Neural progenitor cell (in vitro differentiated cells): ENCODE data around the gene CYFIP1. TPM values are rescaled to one million over a fixed set of nuclear protein-coding genes. Genes with fewer than 3 reads are reported as not detected.

Source experiments
- DNase-seq: peaks from one replicate; pipeline ENCODE4 v3.0.0-alpha.2; 2016; ENCODE audit warnings: low spot score
- H2AFZ ChIP-seq: fragments of 200-600 bp; sonication (generic); replicated peaks from 2 replicates; pipeline ENCODE4 v1.6.1; 2016; ENCODE audit warnings: antibody characterized with exemption
- H3F3A ChIP-seq: fragments of 200-600 bp; sonication (generic); 2 replicates; pipeline ENCODE4 v1.6.1; 2016; ENCODE audit warnings: antibody characterized with exemption, low read depth
- H3K27ac ChIP-seq: fragments of 200-600 bp; sonication (generic); 2 replicates; pipeline ENCODE4 v1.5.1; 2016; ENCODE audit warnings: mild to moderate bottlenecking
- H3K27me3 ChIP-seq: fragments of 200-600 bp; sonication (generic); 2 replicates; pipeline ENCODE4 v1.6.1; 2016; ENCODE audit warnings: mild to moderate bottlenecking, moderate library complexity
- H3K36me3 ChIP-seq: fragments of 200-600 bp; sonication (generic); 2 replicates; pipeline ENCODE4 v1.5.1; 2016
- H3K4me1 ChIP-seq: fragments of 200-600 bp; sonication (generic); 2 replicates; pipeline ENCODE4 v1.6.1; 2016; ENCODE audit warnings: mixed run types
- H3K4me2 ChIP-seq: fragments of 200-600 bp; sonication (generic); 2 replicates; pipeline ENCODE4 v1.6.1; 2016
- H3K4me3 ChIP-seq: fragments of 200-600 bp; sonication (generic); 2 replicates; pipeline ENCODE4 v1.5.1; 2016
- H3K79me2 ChIP-seq: fragments of 200-600 bp; sonication (generic); 2 replicates; pipeline ENCODE4 v1.6.1; 2016; ENCODE audit warnings: low read depth
- H3K9ac ChIP-seq: fragments of 200-600 bp; sonication (generic); 2 replicates; pipeline ENCODE4 v1.6.1; 2016
- H3K9me3 ChIP-seq: fragments of 200-600 bp; sonication (generic); 2 replicates; pipeline ENCODE4 v1.5.1; 2016; ENCODE audit warnings: low read depth
- H4K20me1 ChIP-seq: fragments of 200-600 bp; sonication (generic); 2 replicates; pipeline ENCODE4 v1.6.1; 2016; ENCODE audit warnings: low read depth
- H3K27ac Mint-ChIP-seq: 3 replicates; pipeline ENCODE4 v1.8.0; 2021; ENCODE audit warnings: mixed read lengths
- H3K27me3 Mint-ChIP-seq: 2 replicates; pipeline ENCODE4 v1.8.0; 2022; ENCODE audit warnings: low read depth, mild to moderate bottlenecking, inconsistent platforms, moderate library complexity, mixed read lengths; ENCODE audit not compliant: insufficient read depth
- H3K36me3 Mint-ChIP-seq: 3 replicates; pipeline ENCODE4 v1.8.0; 2021; ENCODE audit warnings: mixed read lengths
- H3K4me1 Mint-ChIP-seq: 3 replicates; pipeline ENCODE4 v1.8.0; 2021; ENCODE audit warnings: mixed read lengths
- H3K4me3 Mint-ChIP-seq: 3 replicates; pipeline ENCODE4 v1.8.0; 2021; ENCODE audit warnings: mild to moderate bottlenecking, moderate library complexity, mixed read lengths
- H3K9me3 Mint-ChIP-seq: 3 replicates; pipeline ENCODE4 v1.8.0; 2020; ENCODE audit warnings: mixed read lengths
- EZH2 ChIP-seq: fragments of 200-600 bp; sonication (generic); IDR thresholded peaks from 2 replicates; pipeline ENCODE4 v1.6.1; 2017; ENCODE audit warnings: antibody characterized with exemption, mild to moderate bottlenecking, moderate library complexity
- EZH2phosphoT487 ChIP-seq: fragments of 200-600 bp; sonication (generic); IDR thresholded peaks from 2 replicates; pipeline ENCODE4 v1.6.1; 2017; ENCODE audit warnings: antibody characterized with exemption
- total RNA-seq: library from RNA; depleted of rRNA; stranded (reverse); fragments of >200 nt; gene quantifications from 2 replicates; pipeline ENCODE4 v1.2.3, GENCODE V29; 2015; ENCODE audit warnings: low replicate concordance
- TF ChIP-seq, protein P1 (sequence below): fragments of 200-600 bp; sonication (generic); IDR thresholded peaks from 2 replicates; pipeline ENCODE4 v1.5.1; 2017; ENCODE audit warnings: antibody characterized with exemption, mild to moderate bottlenecking

Gene CYFIP1
- total RNA-seq, 1 donor from 2014 or later = 94.6 TPM

DNA sequence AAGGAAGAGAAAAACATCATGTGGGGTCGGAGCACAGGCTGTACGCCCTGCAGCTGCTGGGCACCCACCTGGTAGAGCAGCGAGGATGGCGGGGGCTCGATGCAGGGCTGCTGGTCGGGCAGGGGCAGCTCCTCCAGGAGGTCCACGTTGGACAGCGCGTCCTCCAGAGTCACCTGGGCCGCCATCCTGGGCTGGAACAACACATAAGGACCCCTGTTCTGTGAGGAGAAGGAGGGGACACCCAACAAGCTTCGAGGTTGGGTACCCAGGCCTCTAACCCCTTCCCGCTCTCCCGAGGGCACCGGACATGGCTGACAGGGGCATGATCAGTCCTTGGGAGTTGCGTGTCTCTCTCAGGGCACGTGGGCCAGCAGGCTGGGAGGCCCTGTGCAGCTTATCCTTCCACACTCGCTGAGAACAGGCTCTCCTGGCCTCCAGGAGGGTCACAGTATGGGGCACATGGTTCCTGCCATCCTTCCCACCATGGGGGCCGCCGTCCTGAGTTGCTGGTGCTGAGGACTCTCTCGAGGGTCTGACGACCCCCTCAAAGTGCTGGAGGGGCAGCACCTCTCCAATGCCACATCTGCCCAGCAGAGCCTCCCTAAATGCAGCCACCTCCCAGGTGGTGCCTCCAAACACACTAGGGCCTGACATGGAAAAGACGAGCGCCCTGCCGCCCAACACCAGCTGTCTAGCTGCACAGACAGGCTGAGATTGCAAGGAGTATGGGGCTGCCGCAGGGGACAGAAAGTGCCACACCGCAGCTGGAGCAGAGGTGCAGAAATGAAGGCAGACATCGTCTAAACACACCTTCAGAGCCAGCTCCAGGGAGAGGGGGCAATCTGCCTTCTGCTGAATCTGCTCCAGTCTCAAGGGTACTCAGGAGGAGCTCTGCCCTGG is 32.8 kb downstream of the CYFIP1 start:
- Histone ChIP-seq H3K9ac (no peak overlapping the region), H3K4me3 (no peak overlapping the region), H3K36me3 (no peaks in the 10 kb centered on the region), H3K79me2 (peaks cover 49% of the 10 kb centered on the region), H3K27me3 (no peaks in the 10 kb centered on the region), H3K4me1 (peaks cover 12% of the 10 kb centered on the region), H3K9me3 (no peaks in the 10 kb centered on the region), H2AFZ (no peak overlapping the region), H3K4me2 (no peak overlapping the region), H4K20me1 (peaks cover 50% of the 10 kb centered on the region), H3F3A (peaks cover 8% of the 10 kb centered on the region), H3K27ac (no peak overlapping the region)
- no peaks in the 10 kb centered on the region for H3K27me3 Mint-ChIP-seq
- no peak for DNase-seq
- H3K27ac Mint-ChIP-seq = no peak overlapping the region
- H3K4me3 Mint-ChIP-seq = no peak overlapping the region
- peaks cover 16% of the 10 kb centered on the region for H3K36me3 Mint-ChIP-seq
- TF ChIP-seq EZH2phosphoT487 (no peak), EZH2 (no peak)
- TF ChIP-seq, protein P1, sequence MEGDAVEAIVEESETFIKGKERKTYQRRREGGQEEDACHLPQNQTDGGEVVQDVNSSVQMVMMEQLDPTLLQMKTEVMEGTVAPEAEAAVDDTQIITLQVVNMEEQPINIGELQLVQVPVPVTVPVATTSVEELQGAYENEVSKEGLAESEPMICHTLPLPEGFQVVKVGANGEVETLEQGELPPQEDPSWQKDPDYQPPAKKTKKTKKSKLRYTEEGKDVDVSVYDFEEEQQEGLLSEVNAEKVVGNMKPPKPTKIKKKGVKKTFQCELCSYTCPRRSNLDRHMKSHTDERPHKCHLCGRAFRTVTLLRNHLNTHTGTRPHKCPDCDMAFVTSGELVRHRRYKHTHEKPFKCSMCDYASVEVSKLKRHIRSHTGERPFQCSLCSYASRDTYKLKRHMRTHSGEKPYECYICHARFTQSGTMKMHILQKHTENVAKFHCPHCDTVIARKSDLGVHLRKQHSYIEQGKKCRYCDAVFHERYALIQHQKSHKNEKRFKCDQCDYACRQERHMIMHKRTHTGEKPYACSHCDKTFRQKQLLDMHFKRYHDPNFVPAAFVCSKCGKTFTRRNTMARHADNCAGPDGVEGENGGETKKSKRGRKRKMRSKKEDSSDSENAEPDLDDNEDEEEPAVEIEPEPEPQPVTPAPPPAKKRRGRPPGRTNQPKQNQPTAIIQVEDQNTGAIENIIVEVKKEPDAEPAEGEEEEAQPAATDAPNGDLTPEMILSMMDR = no peak
- H3K4me1 Mint-ChIP-seq = peaks cover 27% of the 10 kb centered on the region
- no peaks in the 10 kb centered on the region for H3K9me3 Mint-ChIP-seq

DNA sequence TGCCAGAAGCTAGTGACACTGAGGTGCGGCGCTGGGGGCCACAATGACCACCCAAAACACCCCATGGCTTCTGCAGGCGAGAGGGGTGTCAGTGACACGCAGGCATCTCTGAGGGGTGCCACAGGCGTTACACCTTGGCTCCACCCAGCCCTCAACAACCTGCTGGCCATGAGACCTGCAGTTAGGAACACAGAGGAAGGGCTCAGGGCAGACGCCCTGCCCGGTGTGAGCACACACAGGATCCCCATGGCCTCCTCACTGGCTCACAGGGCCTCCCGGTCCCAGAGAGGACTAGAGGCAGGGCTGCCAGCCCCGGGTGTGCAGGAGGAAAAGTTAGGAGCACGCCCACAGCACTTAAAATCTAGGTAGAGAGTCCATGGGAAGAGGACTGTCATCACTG is 35.1 kb downstream of the CYFIP1 start:
- peaks cover 8% of the 10 kb centered on the region for H3F3A ChIP-seq
- no peak for TF ChIP-seq EZH2
- TF ChIP-seq, protein P1 = no peak
- TF ChIP-seq EZH2phosphoT487 = no peak
- peaks cover 12% of the 10 kb centered on the region for H3K4me1 ChIP-seq
- H3K4me2 ChIP-seq = no peak overlapping the region
- H3K27me3 ChIP-seq = no peaks in the 10 kb centered on the region
- no peaks in the 10 kb centered on the region for H3K27me3 Mint-ChIP-seq
- H3K4me3 Mint-ChIP-seq = no peak overlapping the region
- H3K9ac ChIP-seq = no peak overlapping the region
- peaks cover 27% of the 10 kb centered on the region for H4K20me1 ChIP-seq
- no peaks in the 10 kb centered on the region for H3K9me3 Mint-ChIP-seq
- no peak overlapping the region for H3K27ac ChIP-seq
- peaks cover 29% of the 10 kb centered on the region for H3K79me2 ChIP-seq
- DNase-seq = no peak
- peaks cover 16% of the 10 kb centered on the region for H3K4me1 Mint-ChIP-seq
- no peak overlapping the region for H3K4me3 ChIP-seq
- H3K36me3 ChIP-seq = no peaks in the 10 kb centered on the region
- H3K9me3 ChIP-seq = no peaks in the 10 kb centered on the region
- H3K36me3 Mint-ChIP-seq = peaks cover 19% of the 10 kb centered on the region
- no peak overlapping the region for H2AFZ ChIP-seq
- H3K27ac Mint-ChIP-seq = no peak overlapping the region

DNA sequence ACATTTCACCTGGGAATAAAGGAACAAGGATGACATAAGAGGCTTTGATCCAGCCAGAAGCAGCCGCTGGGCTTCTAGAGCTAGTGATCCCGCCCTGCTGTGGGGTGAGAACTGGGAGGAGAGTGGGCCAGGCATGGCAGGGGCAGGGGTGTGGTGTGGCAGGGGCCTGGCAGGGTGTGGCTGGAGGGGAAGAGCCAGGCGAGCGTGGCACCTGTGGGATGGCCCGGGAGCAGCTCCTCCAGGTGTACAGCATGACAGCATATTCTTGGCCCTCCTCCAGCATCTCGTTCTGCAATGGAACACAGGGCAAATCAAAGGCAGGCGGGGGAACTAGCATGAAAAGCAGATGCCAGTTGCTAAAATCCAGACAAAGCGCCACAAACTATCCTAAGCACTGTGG is 35.5 kb downstream of the CYFIP1 start:
- Histone ChIP-seq H3K27me3 (no peaks in the 10 kb centered on the region), H4K20me1 (peaks cover 23% of the 10 kb centered on the region), H2AFZ (no peak overlapping the region), H3K79me2 (peaks cover 25% of the 10 kb centered on the region), H3K4me2 (no peak overlapping the region), H3K9ac (no peak overlapping the region), H3K36me3 (no peaks in the 10 kb centered on the region), H3K9me3 (no peaks in the 10 kb centered on the region), H3K4me3 (no peak overlapping the region), H3K4me1 (peaks cover 12% of the 10 kb centered on the region), H3F3A (peaks cover 8% of the 10 kb centered on the region), H3K27ac (no peak overlapping the region)
- H3K9me3 Mint-ChIP-seq = no peaks in the 10 kb centered on the region
- peaks cover 19% of the 10 kb centered on the region for H3K36me3 Mint-ChIP-seq
- no peak overlapping the region for H3K4me3 Mint-ChIP-seq
- no peak for DNase-seq
- no peaks in the 10 kb centered on the region for H3K27me3 Mint-ChIP-seq
- H3K27ac Mint-ChIP-seq = no peak overlapping the region
- H3K4me1 Mint-ChIP-seq = peaks cover 14% of the 10 kb centered on the region
- TF ChIP-seq, protein P1 = no peak
- no peak for TF ChIP-seq EZH2
- no peak for TF ChIP-seq EZH2phosphoT487
